Pancreas (tissue), 10 donors: Measurements from ENCODE around the gene FAM217B. TPM values are rescaled to one million over a fixed set of nuclear protein-coding genes. Genes with fewer than 3 reads are reported as not detected.

Experiments used
- ATAC-seq, 4 donors: fragments of 200-7000 bp; cut with Tn5 transposase; one replicate each; pipeline versions ENCODE4 v1.8.0 to v1.9.1; 2020; ENCODE audit warnings: mild to moderate bottlenecking in 4 of 4, moderate library complexity in 4 of 4
- DNase-seq, 6 donors: peaks; one replicate each; pipeline ENCODE4 v3.0.0-alpha.2; 2020
- FAIRE-seq: peaks from 2 replicates; lab custom pipeline; 2012; peaks lifted over from hg19 to GRCh38; lab: Jason Lieb, UNC
- H3K27ac ChIP-seq, 4 donors: fragments of 200-600 bp; sonication (generic); 1 replicate in 3 of 4; 2 replicates in 1 of 4; pipeline versions ENCODE4 v1.5.0 to v1.8.0; 2020
- H3K27me3 ChIP-seq, 4 donors: fragments of 200-600 bp; one replicate each; pipeline ENCODE4 v1.8.0; 2021
- H3K36me3 ChIP-seq, 3 donors: fragments of 200-600 bp; sonication (generic) in 1 of 3; one replicate each; pipeline versions ENCODE4 v1.5.0 to v1.8.0; 2020 to 2021
- H3K4me1 ChIP-seq, 3 donors: fragments of 200-600 bp; one replicate each; pipeline ENCODE4 v1.8.0; 2021
- H3K4me3 ChIP-seq, 4 donors: fragments of 200-600 bp; sonication (generic) in 2 of 4; one replicate each; pipeline versions ENCODE4 v1.5.0 to v1.8.0; 2020 to 2021
- H3K9me3 ChIP-seq, 4 donors: fragments of 200-600 bp; one replicate each; pipeline ENCODE4 v1.8.0; 2021
- WGBS, 2 donors: extraction: QIAGEN DNeasy Blood & Tissue Kit; methylation state at CpG; one replicate each; pipeline ENCODE4 v1.1.7; 2013; 5-methylcytosine and 5-hydroxymethylcytosine counted together
- intact Hi-C, 3 donors: fragments of 100-400 bp; cut with DNase I; formaldehyde crosslinking; loops; one replicate each; pipeline versions ENCODE4 v1.11.1 to v1.14.2; 2022
- polyA plus RNA-seq, 2 donors: library from polyadenylated mRNA; stranded (reverse); fragments of 200-250 nt; gene quantifications; one replicate each; pipeline ENCODE4 v1.2.3, GENCODE V29; 2013
- total RNA-seq, 6 donors: library from RNA; stranded (reverse); fragmentation: NEBNext Ultra II Directional in 4 of 6; extraction: Animal tissue kit (Norgen Biotek cat#: 25700) in 4 of 6; gene quantifications; one replicate each; pipeline versions ENCODE4 v1.2.1 to v1.2.4, GENCODE V29; 2021 to 2023
- TF ChIP-seq, protein P1 (sequence below), 4 donors: fragments of 200-600 bp; sonication (generic) in 3 of 4; IDR thresholded peaks; one replicate each; pipeline versions ENCODE4 v1.5.0 to v1.8.0; 2021; ENCODE audit warnings: antibody characterized with exemption in 4 of 4
- donor health status: healthy with polysubstance abuse.
- donor health status: DM: no; HTN: no; CAD: no; lungs with moderate emphysema.
- donor health status: DM: no; HTN: no; CAD: no.
- donor health status: control.
- donor health status: control.
- donor health status: Bipolar disorder and iron deficiency.
- donor health status: DM: yes; HTN: yes; CAD: no.
- donor health status: DM: no; HTN: no; CAD: no.
- donor health status: DM: no; HTN: no; CAD: no.
- donor health status: DM: yes; HTN: yes; CAD: no.

FAM217B gene
- total and polyA plus RNA-seq, 8 donors, result 1.4 to 6.6 (median 2.8) TPM

DNA sequence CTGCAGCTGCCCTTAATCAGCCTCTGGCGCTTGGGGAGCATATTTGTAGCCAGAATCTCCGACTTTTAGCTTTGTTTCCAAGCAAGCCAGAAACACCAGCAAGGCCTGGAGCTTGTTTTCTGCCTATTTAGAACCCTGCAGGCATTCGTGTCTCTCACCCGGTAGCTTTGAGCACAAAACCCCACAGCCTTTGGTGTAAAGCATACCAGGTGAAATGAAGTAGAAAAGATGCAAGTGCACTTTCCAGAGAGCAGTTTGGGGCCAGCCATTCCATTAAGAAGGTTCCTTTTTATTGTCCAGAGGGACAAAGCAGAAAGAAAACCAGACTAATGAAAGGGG is 736 bp downstream of the FAM217B start:
- no peak for ATAC-seq
- H3K9me3 ChIP-seq, result no peaks in the 10 kb centered on the region
- intact Hi-C loops, result no loop called here
- peaks cover 0 to 28% (median 0%) of the 10 kb centered on the region in 3 donors for H3K36me3 ChIP-seq
- FAIRE-seq, result no peak
- TF ChIP-seq, protein P1, sequence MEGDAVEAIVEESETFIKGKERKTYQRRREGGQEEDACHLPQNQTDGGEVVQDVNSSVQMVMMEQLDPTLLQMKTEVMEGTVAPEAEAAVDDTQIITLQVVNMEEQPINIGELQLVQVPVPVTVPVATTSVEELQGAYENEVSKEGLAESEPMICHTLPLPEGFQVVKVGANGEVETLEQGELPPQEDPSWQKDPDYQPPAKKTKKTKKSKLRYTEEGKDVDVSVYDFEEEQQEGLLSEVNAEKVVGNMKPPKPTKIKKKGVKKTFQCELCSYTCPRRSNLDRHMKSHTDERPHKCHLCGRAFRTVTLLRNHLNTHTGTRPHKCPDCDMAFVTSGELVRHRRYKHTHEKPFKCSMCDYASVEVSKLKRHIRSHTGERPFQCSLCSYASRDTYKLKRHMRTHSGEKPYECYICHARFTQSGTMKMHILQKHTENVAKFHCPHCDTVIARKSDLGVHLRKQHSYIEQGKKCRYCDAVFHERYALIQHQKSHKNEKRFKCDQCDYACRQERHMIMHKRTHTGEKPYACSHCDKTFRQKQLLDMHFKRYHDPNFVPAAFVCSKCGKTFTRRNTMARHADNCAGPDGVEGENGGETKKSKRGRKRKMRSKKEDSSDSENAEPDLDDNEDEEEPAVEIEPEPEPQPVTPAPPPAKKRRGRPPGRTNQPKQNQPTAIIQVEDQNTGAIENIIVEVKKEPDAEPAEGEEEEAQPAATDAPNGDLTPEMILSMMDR (IDR thresholded peaks at IDR 0.05), result no peak
- no peaks in the 10 kb centered on the region for H3K27me3 ChIP-seq
- DNase-seq, result no peak
- H3K4me3 ChIP-seq, result peak overlapping the region; percentile 60 to 78 (median 72)
- H3K27ac ChIP-seq, result peak overlapping the region; percentile 84 to 94 (median 92)
- peaks cover 15 to 40% (median 21%) of the 10 kb centered on the region in 3 donors for H3K4me1 ChIP-seq
- WGBS, 2 donors, result 0% methylated on average over 4 of the region's 4 CpGs

DNA sequence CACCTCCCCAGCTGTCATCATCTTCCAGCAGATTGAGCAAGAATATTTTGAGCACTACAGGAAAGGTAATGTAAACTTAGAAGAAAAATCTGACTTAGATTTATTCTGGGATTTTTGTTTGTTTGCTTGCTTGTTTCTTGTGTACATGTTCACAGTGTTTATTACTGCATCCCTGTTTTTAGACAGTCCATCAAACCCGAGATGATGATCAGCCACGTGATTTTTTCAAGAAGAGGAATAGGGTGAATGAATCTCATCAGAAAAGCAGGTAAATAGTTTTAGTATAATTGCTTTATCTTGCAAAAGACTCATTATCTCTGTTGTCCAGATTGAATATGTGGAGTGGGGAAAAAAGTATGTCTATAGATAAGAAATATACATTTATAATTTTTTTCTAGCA is 2.1 kb downstream of the FAM217B start:
- TF ChIP-seq, protein P1 (IDR thresholded peaks at IDR 0.05), result no peak
- intact Hi-C loops, result no loop called here
- Histone ChIP-seq H3K4me1 (peaks cover 15 to 34% (median 20%) of the 10 kb centered on the region in 3 donors), H3K36me3 (peaks cover 0 to 28% (median 0%) of the 10 kb centered on the region in 3 donors), H3K27me3 (no peaks in the 10 kb centered on the region), H3K9me3 (no peaks in the 10 kb centered on the region), H3K4me3 (no peak overlapping the region), H3K27ac (no peak overlapping the region)
- 77 to 81% methylated on average over 2 of the region's 2 CpGs for WGBS, 2 donors
- no peak for ATAC-seq
- DNase-seq, result no peak
- FAIRE-seq, result no peak

DNA sequence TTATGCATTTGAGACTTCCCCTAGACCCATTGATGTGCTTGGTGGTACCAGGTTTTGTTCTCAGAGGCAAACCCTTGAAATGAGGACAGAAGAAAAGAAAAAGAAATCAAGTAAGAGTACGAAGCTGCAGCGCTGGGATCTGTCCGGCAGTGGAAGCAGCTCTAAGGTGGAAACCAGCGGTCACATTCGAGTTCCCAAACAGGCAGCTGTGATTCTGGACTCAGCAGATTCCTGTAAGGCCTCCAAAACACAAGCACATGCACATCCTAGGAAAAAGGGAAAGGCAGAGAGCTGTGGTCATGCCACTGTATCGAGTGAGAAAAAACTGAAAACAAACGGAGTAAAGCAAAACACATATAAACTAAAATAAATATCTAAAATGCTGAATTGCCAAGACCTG is 4.5 kb downstream of the FAM217B start:
- intact Hi-C loops, result no loop called here
- Histone ChIP-seq H3K9me3 (no peaks in the 10 kb centered on the region), H3K4me3 (no peak overlapping the region), H3K27ac (no peak overlapping the region), H3K4me1 (peaks cover 6 to 12% (median 10%) of the 10 kb centered on the region in 3 donors), H3K27me3 (no peaks in the 10 kb centered on the region), H3K36me3 (peaks cover 0 to 28% (median 0%) of the 10 kb centered on the region in 3 donors)
- 94 to 95% methylated on average over 7 of the region's 7 CpGs for WGBS, 2 donors
- DNase-seq (no peak), FAIRE-seq (no peak), ATAC-seq (no peak)
- TF ChIP-seq, protein P1 (IDR thresholded peaks at IDR 0.05), result no peak

DNA sequence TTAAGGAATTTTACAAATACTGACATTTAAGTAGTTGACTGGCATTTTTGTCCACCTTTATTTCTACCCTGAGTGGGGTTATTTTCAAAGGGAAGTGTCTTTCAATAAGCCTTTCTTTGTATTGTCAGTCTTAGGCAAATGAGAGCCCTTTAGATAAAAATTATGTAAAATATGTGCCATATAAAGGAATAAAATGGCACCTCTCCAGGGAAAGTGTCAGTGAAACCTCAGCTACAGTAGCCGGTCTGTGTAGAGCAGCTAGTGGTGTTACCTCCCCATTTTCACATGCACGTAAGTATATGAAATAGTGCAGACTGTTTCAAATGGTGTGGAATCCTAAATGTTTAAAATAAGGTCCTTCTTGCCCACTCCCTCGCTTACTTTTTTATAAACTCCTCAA is 5.0 kb downstream of the FAM217B start:
- intact Hi-C loops, result no loop called here
- no peak overlapping the region for H3K4me3 ChIP-seq
- no peak for DNase-seq
- no peak overlapping the region for H3K27ac ChIP-seq
- ATAC-seq, result no peak
- H3K4me1 ChIP-seq, result peaks cover 6 to 12% (median 10%) of the 10 kb centered on the region in 3 donors
- no peak for FAIRE-seq
- 77 to 84% methylated on average over 3 of the region's 3 CpGs for WGBS, 2 donors
- no peaks in the 10 kb centered on the region for H3K27me3 ChIP-seq
- TF ChIP-seq, protein P1 (IDR thresholded peaks at IDR 0.05), result no peak
- no peaks in the 10 kb centered on the region for H3K9me3 ChIP-seq
- H3K36me3 ChIP-seq, result peaks cover 0 to 28% (median 0%) of the 10 kb centered on the region in 3 donors

DNA sequence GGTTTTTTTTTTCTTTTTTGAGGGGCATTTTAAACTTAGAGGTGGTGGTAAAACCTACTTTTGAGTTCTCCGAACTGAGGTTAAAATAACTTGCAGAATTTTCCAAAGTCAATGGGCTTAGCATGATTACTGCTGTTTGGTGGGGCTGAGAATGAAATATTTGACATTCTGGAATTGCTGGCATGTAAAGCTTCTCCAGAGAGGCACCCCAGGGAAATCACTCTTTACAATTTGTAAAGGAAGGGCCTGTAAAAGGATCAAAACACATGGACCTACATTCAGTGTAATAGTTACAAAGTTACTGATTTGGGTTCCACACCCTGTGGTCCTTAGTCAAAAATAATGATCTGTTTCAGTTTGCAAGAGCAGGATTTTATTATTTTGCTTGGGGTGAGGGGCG is 5.5 kb downstream of the FAM217B start:
- Histone ChIP-seq H3K4me1 (peaks cover 6 to 12% (median 10%) of the 10 kb centered on the region in 3 donors), H3K27me3 (no peaks in the 10 kb centered on the region), H3K27ac (no peak overlapping the region), H3K9me3 (no peaks in the 10 kb centered on the region), H3K36me3 (peaks cover 0 to 28% (median 0%) of the 10 kb centered on the region in 3 donors), H3K4me3 (no peak overlapping the region)
- ATAC-seq, result no peak
- TF ChIP-seq, protein P1 (IDR thresholded peaks at IDR 0.05), result no peak
- FAIRE-seq, result no peak
- intact Hi-C loops, result no loop called here
- no peak for DNase-seq
- WGBS, 2 donors, result 88 to 97% methylated on average over 2 of the region's 2 CpGs
